IMR-90 (cell line): ENCODE data around the gene NISCH. TPM values are rescaled to one million over a fixed set of nuclear protein-coding genes. Genes with fewer than 3 reads are reported as not detected.

Experiments
- ATAC-seq: fragments of 200-7000 bp; cut with Tn5 transposase; 2 replicates; pipeline ENCODE4 v1.9.1; 2020; ENCODE audit warnings: low read depth, mild to moderate bottlenecking, moderate library complexity
- BruUV-seq: library from RNA; stranded (reverse); fragments of 400-500 nt; replicated peaks from 2 replicates; lab custom pipeline; 2021; lab: Mats Ljungman, UMichigan
- CTCF ChIA-PET: fragments of 300-600 bp; formaldehyde crosslinking; extraction: SDS; loops from one replicate; lab custom pipeline; 2021; ENCODE audit warnings: antibody characterized with exemption; lab: Yijun Ruan, JAX
- POLR2A ChIA-PET: fragments of 300-600 bp; sonication (Branson Sonifier 250); formaldehyde crosslinking; loops from one replicate; lab custom pipeline; 2022; ENCODE audit warnings: antibody characterized with exemption; ENCODE audit not compliant: unreplicated experiment; lab: Charles Lee
- DNase-seq: peaks from one replicate; pipeline ENCODE4 v3.0.0; 2013
- H2AFZ ChIP-seq: replicated peaks from 2 replicates; pipeline ENCODE3; 2013; ENCODE audit warnings: low read length, mild to moderate bottlenecking; ENCODE audit not compliant: poor library complexity
- H2AK5ac ChIP-seq: 2 replicates; pipeline ENCODE4 v1.6.1; 2013; ENCODE audit warnings: low read depth, low read length, inconsistent platforms
- H2AK9ac ChIP-seq: replicated peaks from 2 replicates; pipeline ENCODE3; 2013; ENCODE audit warnings: mild to moderate bottlenecking, low read depth, low read length, moderate library complexity; ENCODE audit not compliant: poor library complexity
- H2BK120ac ChIP-seq: 2 replicates; pipeline ENCODE4 v1.6.1; 2013; ENCODE audit warnings: low read depth, low read length, inconsistent platforms
- H2BK15ac ChIP-seq: 3 replicates; pipeline ENCODE4 v1.6.1; 2013; ENCODE audit warnings: low read depth, low read length, inconsistent platforms
- H2BK20ac ChIP-seq: 2 replicates; pipeline ENCODE4 v1.6.1; 2013; ENCODE audit warnings: low read depth, mild to moderate bottlenecking, inconsistent platforms, low read length, moderate library complexity
- H2BK5ac ChIP-seq: 2 replicates; pipeline ENCODE4 v1.6.1; 2013; ENCODE audit warnings: mild to moderate bottlenecking, low read depth, low read length, inconsistent platforms; ENCODE audit not compliant: poor library complexity, severe bottlenecking
- H3K14ac ChIP-seq: replicated peaks from 2 replicates; pipeline ENCODE4 v1.6.1; 2013; ENCODE audit warnings: low read depth, low read length, inconsistent platforms
- H3K18ac ChIP-seq: 2 replicates; pipeline ENCODE4 v1.6.1; 2013; ENCODE audit warnings: low read depth, low read length, control low read depth
- H3K23ac ChIP-seq: 2 replicates; pipeline ENCODE4 v1.6.1; 2013; ENCODE audit warnings: low read depth, low read length, inconsistent platforms
- H3K27ac ChIP-seq: 2 replicates; pipeline ENCODE4 v1.5.1; 2013; ENCODE audit warnings: mild to moderate bottlenecking, control low read depth, low read length; ENCODE audit not compliant: insufficient read depth
- H3K27me3 ChIP-seq: 2 replicates; pipeline ENCODE4 v1.6.1; 2013; ENCODE audit warnings: low read length; ENCODE audit not compliant: control insufficient read depth, insufficient read depth
- H3K36me3 ChIP-seq: 2 replicates; pipeline ENCODE4 v1.6.1; 2013; ENCODE audit warnings: low read length, mixed read lengths; ENCODE audit not compliant: control insufficient read depth, insufficient read depth
- H3K4ac ChIP-seq: 2 replicates; pipeline ENCODE4 v1.6.1; 2013; ENCODE audit warnings: low read depth, low read length, inconsistent platforms
- H3K4me1 ChIP-seq: 2 replicates; pipeline ENCODE4 v1.6.1; 2013; ENCODE audit warnings: low read length, mixed read lengths; ENCODE audit not compliant: control insufficient read depth, insufficient read depth
- H3K4me2 ChIP-seq: 2 replicates; pipeline ENCODE4 v1.6.1; 2013; ENCODE audit warnings: low read depth, mild to moderate bottlenecking, control low read depth, low read length, moderate library complexity
- H3K4me3 ChIP-seq: 2 replicates; pipeline ENCODE4 v1.5.1; 2013; ENCODE audit warnings: low read depth, mild to moderate bottlenecking, control low read depth, low read length, moderate library complexity; ENCODE audit not compliant: insufficient read depth
- H3K56ac ChIP-seq: 2 replicates; pipeline ENCODE4 v1.6.1; 2013; ENCODE audit warnings: low read length, inconsistent platforms; ENCODE audit not compliant: insufficient read depth; ENCODE audit errors: extremely low read depth
- H3K79me1 ChIP-seq, 2 experiments: 2 replicates each; pipeline ENCODE4 v1.6.1; 2013; ENCODE audit warnings: low read length in 2 of 2, inconsistent platforms in 1 of 2, low read depth in 1 of 2
- H3K9ac ChIP-seq: 2 replicates; pipeline ENCODE4 v1.6.1; 2013; ENCODE audit warnings: low read depth, low read length, control low read depth
- H3K9me1 ChIP-seq: 2 replicates; pipeline ENCODE4 v1.6.1; 2013; ENCODE audit warnings: low read length, inconsistent platforms; ENCODE audit not compliant: insufficient read depth
- H3K9me3 ChIP-seq: 2 replicates; pipeline ENCODE4 v1.6.1; 2013; ENCODE audit warnings: low read length; ENCODE audit not compliant: control insufficient read depth, insufficient read depth
- H4K20me1 ChIP-seq: 2 replicates; pipeline ENCODE4 v1.6.1; 2013; ENCODE audit warnings: low read length, inconsistent platforms; ENCODE audit not compliant: insufficient read depth
- H4K5ac ChIP-seq: 2 replicates; pipeline ENCODE4 v1.6.1; 2013; ENCODE audit warnings: mild to moderate bottlenecking, low read depth, low read length, control low read depth
- H4K8ac ChIP-seq, 2 experiments: 2 replicates each; pipeline ENCODE4 v1.6.1; 2013; ENCODE audit warnings: low read depth in 2 of 2, low read length in 2 of 2, control low read depth in 1 of 2, inconsistent platforms in 1 of 2
- H4K91ac ChIP-seq: 2 replicates; pipeline ENCODE4 v1.6.1; 2013; ENCODE audit warnings: low read depth, low read length, inconsistent platforms; ENCODE audit not compliant: insufficient read depth
- BHLHE40 ChIP-seq: fragments of 150-350 bp; IDR thresholded peaks from 2 replicates; pipeline ENCODE4 v1.6.1; 2016; ENCODE audit warnings: mild to moderate bottlenecking, low read depth, low read length
- CEBPB ChIP-seq: IDR thresholded peaks from 2 replicates; pipeline ENCODE4 v1.6.1; 2012; ENCODE audit warnings: low read depth, low read length, improper control_type of control experiment
- CHD1 ChIP-seq: IDR thresholded peaks from 2 replicates; pipeline ENCODE4 v1.6.1; 2012; ENCODE audit warnings: low read depth, low read length, improper control_type of control experiment
- FOS ChIP-seq: fragments of 150-350 bp; IDR thresholded peaks from 2 replicates; pipeline ENCODE4 v1.6.1; 2016; ENCODE audit warnings: low read depth, low read length
- MAFK ChIP-seq: IDR thresholded peaks from 2 replicates; pipeline ENCODE4 v1.6.1; 2012; ENCODE audit warnings: low read depth, low read length, improper control_type of control experiment
- NFE2L2 ChIP-seq: fragments of 150-350 bp; IDR thresholded peaks from 2 replicates; pipeline ENCODE4 v1.6.1; 2016; ENCODE audit warnings: low read depth, mild to moderate bottlenecking, low read length
- POLR2A ChIP-seq: IDR thresholded peaks from 2 replicates; pipeline ENCODE4 v1.6.1; 2012; ENCODE audit warnings: mild to moderate bottlenecking, low read depth, low read length
- RFX5 ChIP-seq: IDR thresholded peaks from 2 replicates; pipeline ENCODE4 v1.8.0; 2012; ENCODE audit warnings: low read depth, mild to moderate bottlenecking, low read length, moderate library complexity
- WGBS, 2 experiments: methylation state at CpG; one replicate each; pipeline versions ENCODE4 v1.1.5 to v1.1.7; 2013; ENCODE audit warnings: missing lambda C conversion rate in 2 of 2; ENCODE audit not compliant: insufficient read length in 1 of 2; ENCODE audit errors: extremely low coverage in 2 of 2; 5-methylcytosine and 5-hydroxymethylcytosine counted together
- dilution Hi-C: fragments of 300-500 bp; cut with HindIII; formaldehyde crosslinking; loops from one replicate; pipeline ENCODE4 v1.14.3; 2018; ENCODE audit warnings: low sequenced_read_pairs; ENCODE audit not compliant: unreplicated experiment
- in situ Hi-C: fragments of 300-500 bp; cut with MboI; formaldehyde crosslinking; loops from 3 replicates; pipeline ENCODE4 v1.14.3; 2019; ENCODE audit warnings: low sequenced_read_pairs, inconsistent platforms, mixed read lengths
- intact Hi-C: fragments of 100-400 bp; cut with micrococcal nuclease; formaldehyde crosslinking; loops from 2 replicates; pipeline ENCODE4 v1.10.0; 2022
- polyA plus RNA-seq, 3 experiments: library from polyadenylated mRNA; depleted of rRNA; stranded (reverse); fragments of >200 nt; gene quantifications; 2 replicates each; pipeline ENCODE4 v1.2.3, GENCODE V29; 2012; ENCODE audit warnings: low replicate concordance in 1 of 3
- total RNA-seq: library from RNA; depleted of rRNA; stranded (reverse); fragments of >200 nt; gene quantifications from 2 replicates; pipeline ENCODE4 v1.2.3, GENCODE V29; 2012
- TF ChIP-seq, protein P1 (sequence below): fragments of 150-350 bp; IDR thresholded peaks from 2 replicates; pipeline ENCODE4 v1.6.1; 2016; ENCODE audit warnings: low read depth, mild to moderate bottlenecking, low read length, moderate library complexity, borderline replicate concordance

NISCH gene
- total and polyA plus RNA-seq, 2 of the 4 experiments (the other 2 are of a cell fraction) = 36.9 to 86.0 TPM

DNA sequence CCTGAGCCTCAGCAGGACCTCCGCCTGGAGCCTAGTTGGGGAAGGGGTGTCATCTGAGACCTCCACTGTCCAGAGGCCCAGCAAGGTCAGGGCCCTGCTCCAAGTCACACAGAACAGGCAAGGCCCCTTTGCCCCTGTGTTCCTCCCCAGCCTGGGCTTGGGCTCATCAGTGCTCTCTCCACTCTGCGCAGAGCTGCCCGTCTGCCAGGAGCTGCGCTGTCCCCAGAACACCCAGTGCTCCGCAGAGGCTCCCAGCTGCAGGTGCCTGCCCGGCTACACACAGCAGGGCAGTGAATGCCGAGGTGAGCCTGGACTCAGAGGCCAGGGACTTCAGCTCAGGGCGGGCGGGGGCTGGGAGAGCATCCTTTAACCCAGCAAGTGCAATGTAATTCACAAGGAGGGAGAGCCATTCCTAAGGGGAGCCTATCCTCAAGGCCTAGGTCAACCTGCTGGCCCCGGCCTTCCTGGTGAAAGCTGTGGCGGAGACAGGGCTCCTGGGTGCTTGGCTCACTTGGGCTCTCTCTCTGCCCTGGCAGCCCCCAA, 47.5 kb downstream of the NISCH start:
- Histone ChIP-seq H4K91ac (no peak overlapping the region), H3K36me3 (no peaks in the 10 kb centered on the region), H3K9me3 (no peaks in the 10 kb centered on the region), H3K23ac (no peak overlapping the region), H2AK9ac (no peak overlapping the region), H3K4me3 (no peak overlapping the region), H3K4ac (no peak overlapping the region), H2AK5ac (no peak overlapping the region), H2BK5ac (no peak overlapping the region), H3K14ac (no peak overlapping the region), H3K56ac (no peak overlapping the region), H2BK15ac (no peak overlapping the region), H3K27ac (no peak overlapping the region), H2BK120ac (no peak overlapping the region), H4K20me1 (no peaks in the 10 kb centered on the region; the same call in 1 of the 2 replicates), H2BK20ac (no peak overlapping the region), H3K4me1 (peaks cover 6% of the 10 kb centered on the region; the same call in 1 of the 2 replicates), H3K27me3 (no peaks in the 10 kb centered on the region; the same call in 1 of the 2 replicates), H4K5ac (no peak overlapping the region), H4K8ac (no peak overlapping the region), H3K4me2 (no peak overlapping the region), H2AFZ (peak overlapping the region; percentile 32), H3K79me1 (no peaks in the 10 kb centered on the region), H3K9ac (no peak overlapping the region), H3K18ac (no peak overlapping the region), H3K9me1 (peaks cover 7% of the 10 kb centered on the region; the same call in 1 of the 2 replicates)
- no TSS peak for BruUV-seq
- DNase-seq (no peak), ATAC-seq (no peak)
- in situ Hi-C loops = no loop called here
- WGBS, 2 experiments = 82% methylated on average over 6 of the region's 11 CpGs; no CpG with 5 or more reads in 1 of the 2 experiments
- dilution Hi-C loops = no loop called here
- CTCF ChIA-PET = no interaction called here
- intact Hi-C loops = no loop called here
- POLR2A ChIA-PET = no interaction called here
- no peak for TF ChIP-seq FOS
- TF ChIP-seq BHLHE40 = no peak
- no peak for TF ChIP-seq POLR2A
- no peak for TF ChIP-seq MAFK
- TF ChIP-seq CEBPB = no peak
- TF ChIP-seq, protein P1, sequence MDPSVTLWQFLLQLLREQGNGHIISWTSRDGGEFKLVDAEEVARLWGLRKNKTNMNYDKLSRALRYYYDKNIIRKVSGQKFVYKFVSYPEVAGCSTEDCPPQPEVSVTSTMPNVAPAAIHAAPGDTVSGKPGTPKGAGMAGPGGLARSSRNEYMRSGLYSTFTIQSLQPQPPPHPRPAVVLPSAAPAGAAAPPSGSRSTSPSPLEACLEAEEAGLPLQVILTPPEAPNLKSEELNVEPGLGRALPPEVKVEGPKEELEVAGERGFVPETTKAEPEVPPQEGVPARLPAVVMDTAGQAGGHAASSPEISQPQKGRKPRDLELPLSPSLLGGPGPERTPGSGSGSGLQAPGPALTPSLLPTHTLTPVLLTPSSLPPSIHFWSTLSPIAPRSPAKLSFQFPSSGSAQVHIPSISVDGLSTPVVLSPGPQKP = no peak
- no peak for TF ChIP-seq NFE2L2
- no peak for TF ChIP-seq CHD1
- TF ChIP-seq RFX5 = no peak
